GM21576 (cell line): Measurements from ENCODE around the gene ERCC4.

Source experiments
- ATAC-seq: cut with Tn5 transposase; IDR thresholded peaks from one replicate; pipeline ENCODE4 v1.9.1; 2021; ENCODE audit warnings: mild to moderate bottlenecking, moderate library complexity; ENCODE audit not compliant: unreplicated experiment

Gene ERCC4

DNA sequence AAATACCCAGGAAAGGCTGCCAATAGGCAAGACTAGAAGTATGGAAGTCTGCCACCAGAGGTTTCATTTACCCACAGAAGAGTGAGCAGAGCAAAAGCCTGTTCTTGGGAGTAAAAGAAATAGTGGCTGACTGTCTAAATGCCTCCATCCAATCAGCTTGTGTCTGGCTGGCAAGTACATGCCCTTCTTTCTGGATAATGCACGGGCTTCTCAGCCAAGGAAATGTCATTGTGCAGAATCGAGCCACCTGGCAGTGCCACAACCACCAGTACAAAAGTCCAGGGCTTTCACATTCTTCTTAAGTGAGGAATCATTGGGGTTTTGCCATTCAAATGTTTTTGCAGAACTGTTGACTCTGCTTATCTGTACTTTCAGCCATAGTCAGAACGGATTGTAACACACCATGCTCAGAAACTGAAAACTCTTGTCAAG, 10.1 kb upstream of the ERCC4 start:
- no peak for ATAC-seq

DNA sequence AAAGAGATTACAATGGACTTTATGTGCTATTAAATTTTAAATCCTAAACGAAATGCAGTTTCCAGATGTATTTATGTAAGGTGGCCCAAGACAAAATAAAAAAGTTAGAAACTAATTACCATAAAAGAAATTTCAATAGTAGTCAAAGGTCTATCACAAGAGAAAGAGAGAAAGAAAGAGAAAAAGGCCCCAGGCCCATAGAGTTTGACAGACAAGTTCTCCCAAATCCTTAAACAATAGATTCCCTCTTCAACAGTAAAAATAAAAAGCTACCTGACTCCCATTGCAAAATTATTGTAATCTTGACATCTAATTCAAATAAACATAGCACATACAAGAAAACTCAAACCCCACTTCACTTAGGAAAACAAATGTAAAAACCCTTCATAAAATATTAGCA, 8.6 kb upstream of the ERCC4 start:
- no peak for ATAC-seq

DNA sequence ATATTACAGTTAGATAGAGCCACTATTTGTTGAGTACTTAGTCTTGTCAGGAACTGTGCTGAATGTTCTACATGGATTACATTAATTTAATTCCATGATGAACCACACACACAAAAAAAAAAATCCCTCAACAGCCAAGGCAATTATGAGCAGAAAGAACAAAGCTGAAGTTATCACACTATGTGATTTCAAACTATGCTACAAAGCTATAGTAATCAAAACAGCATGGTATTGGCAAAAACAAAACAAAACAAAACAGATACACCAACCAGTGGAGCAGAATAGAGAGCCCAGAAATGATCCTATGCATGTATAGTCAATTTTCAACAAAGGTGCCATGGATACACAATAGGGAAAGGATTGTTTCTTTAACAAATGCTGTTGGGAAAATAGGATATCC, 8.1 kb upstream of the ERCC4 start:
- ATAC-seq, result no peak

DNA sequence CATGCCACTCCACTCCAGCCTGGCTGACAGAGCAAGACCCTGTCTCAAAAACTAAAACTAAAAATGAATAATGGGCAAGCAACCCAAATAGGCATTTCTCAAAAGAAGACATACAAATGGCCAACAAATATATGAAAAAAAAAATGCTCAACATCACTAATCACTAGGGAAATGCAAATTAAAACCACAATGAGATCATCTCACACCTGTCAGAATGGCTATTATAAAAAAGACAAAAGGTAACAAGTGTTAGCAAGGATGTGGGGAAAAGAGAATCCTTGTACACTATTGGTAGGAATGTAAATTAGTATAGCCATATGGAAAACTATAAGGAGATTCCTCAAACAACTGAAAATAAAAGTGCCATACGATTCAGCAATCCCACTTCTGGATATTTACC, 7.1 kb upstream of the ERCC4 start:
- ATAC-seq, result no peak

DNA sequence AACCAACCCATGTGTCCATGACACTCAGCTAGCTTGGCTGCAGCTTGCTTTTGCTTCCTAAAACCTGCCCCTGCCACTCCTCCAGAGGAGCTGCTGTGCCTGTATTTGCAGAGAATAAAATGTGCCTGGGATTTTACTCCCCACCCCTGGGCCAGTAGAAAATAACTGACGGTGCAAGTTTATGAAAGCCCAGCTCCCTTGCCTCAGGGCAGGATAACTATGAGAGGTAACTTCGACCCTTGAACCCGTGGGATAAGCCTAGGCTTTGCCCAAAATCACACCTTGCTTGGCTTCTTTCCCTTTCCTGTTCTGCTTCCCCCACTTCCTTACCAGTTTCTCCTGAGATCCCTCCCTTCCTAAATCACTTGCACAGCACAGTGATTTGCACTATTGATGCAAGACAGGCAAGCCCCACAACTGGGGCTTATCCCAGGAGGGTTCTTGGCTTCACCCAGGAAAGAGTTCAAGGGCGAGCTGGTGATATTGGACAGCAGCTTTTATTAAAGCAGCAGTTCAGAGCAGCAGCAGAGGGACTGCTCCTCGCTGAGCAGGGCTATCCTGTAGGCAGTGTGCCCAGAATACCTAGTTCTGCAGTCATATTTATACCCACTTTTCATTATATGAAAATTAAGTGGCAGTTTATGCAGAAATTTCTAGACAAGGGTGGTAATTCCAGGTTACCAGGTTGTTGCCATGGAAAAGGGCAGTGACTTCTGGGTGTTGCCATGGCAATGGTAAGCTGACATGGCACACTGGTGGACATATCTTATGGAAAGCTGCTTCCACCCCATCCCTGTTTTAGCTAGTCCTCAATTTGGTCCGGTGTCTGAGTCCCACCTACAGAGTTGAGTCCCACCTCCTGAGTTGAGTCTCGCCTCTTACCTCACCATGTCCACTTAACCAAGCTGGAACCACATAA, 6.3 kb upstream of the ERCC4 start:
- no peak for ATAC-seq

DNA sequence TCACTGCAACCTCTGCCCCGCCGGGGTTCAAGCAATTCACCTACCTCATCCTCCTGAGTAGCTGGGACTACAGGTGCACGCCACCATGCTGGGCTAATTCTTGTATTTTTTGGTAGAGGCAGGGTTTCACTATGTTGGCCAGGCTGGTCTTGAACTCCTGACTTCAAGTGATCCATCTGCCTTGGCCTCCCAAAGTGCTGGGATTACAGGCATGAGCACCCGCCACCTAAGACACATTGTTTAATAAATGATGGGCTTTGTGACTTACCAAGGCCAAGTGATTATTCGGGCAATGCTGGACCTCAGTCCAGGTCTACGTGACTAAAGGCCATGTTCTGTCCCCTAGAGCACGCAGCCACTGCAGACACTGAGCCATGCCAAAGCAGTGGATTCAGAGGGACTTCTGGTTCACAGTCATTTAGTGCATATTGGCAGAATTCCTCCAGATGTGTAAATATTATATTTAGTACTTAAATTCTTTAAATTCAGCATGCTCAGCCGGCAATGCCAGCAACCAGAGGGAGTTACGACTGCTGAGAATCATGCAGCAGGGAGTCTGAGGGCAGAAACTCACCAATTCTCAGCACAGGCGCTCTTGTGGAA, 4.8 kb upstream of the ERCC4 start:
- ATAC-seq, result no peak

DNA sequence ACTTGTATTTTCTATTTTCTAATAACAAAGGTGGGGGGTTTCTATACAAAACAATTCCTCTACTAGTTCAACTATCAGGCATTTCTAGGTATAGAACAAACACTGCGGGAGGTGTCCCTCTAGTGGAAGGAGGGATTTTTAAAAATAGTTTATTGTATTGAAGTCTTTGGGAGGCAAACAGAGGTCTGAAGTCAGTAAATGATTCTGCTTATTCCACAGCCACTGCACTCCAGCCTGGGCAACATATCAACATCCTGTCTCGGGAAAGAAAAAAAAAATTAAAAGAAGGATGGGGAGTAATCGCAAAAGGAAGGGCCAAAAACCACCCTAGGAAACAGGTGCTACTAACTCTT, 648 bp upstream of the ERCC4 start:
- ATAC-seq, result no peak

DNA sequence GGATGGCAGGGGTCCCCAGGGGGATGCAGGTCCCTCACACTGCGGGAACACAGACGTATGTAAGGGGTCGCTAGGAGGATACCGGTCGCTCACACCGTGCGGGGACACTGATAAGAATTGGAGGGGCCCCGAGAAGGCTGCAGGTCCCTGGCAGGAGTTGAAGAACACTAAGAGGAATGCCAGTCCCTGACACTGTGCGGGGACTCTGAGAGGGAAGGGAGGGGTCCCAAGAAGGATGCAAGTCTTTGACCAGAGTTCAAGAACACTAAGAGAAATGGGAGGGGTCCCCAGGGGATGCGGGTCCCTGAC, 510 bp downstream of the ERCC4 start:
- ATAC-seq, result no peak

DNA sequence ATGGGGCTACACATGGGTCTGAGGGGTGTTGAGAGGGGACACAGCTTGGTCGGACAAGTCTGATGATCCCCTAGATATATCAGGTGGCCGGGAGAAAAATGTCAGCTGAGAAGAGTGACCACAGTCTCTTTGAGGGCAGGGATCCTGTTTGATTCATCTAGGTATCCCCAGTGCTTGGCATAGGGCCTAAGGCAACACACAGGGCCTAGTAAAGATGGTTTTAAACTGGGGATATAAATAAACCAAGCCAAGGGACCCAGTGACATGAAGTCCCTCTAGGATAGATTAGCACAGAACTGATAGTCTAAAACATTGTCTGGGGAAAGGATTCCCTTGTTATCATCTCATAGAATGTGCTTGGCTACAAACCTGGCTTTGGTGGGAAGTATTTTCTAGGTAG, 1.4 kb downstream of the ERCC4 start:
- no peak for ATAC-seq

DNA sequence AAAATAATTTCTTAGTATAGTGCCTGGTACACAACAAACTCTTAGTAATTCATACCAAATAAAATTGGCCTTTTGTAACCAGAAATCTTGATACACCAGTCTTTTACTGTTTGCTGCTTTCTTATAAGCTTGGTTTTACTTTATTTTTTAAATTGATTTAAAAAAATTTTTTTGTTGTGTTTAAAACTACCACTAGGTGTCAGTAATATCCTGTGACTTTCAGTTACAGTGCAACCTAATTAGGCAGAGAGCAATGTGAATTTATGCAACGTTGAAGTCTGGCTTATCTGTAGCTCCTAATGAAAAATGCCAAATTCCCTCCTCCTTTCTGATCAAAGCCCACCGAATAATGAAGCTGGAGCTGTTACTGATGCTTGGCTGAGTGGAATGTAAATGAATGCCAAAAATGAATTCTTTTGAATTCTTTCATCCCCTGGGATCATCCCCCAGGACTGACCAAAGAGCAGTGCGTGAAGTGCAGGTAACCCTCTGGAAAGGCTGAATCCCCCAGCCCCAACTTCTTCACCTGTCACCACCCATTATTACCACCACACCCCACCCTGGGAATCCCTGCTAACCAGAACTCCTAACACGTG, 3.8 kb downstream of the ERCC4 start:
- ATAC-seq, result no peak

DNA sequence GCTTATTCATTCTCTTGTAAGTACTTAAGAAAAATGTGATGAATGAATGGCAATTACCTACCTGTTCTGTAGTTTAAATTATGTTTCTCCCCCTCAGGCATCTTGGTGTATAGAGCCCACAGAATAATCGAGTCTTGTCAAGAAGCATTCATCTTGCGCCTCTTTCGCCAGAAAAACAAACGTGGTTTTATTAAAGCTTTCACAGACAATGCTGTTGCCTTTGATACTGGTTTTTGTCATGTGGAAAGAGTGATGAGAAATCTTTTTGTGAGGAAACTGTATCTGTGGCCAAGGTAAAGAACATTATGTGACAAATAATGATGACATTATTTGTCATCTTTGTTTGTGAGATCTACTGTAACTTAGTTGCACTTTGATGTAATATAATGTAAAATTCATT, 6.5 kb downstream of the ERCC4 start:
- no peak for ATAC-seq

DNA sequence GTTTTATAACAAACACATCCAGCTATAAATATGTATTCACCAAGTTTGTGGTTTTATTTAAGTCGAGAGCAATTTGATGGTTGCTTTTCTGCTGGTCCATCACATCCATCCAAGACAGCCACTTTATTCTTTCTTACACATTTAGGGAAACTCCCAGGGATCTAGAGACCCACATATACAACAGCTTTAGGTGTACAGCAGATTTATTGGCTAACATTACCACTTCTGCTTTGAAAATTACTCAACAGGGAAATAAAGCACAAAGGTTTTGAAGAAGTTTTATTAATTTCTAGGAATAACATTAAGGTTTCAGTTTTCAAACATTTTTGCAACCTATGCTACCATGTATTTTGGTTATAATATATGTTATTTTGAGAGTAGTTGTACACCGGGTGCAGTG, 6.9 kb downstream of the ERCC4 start:
- ATAC-seq, result no peak

DNA sequence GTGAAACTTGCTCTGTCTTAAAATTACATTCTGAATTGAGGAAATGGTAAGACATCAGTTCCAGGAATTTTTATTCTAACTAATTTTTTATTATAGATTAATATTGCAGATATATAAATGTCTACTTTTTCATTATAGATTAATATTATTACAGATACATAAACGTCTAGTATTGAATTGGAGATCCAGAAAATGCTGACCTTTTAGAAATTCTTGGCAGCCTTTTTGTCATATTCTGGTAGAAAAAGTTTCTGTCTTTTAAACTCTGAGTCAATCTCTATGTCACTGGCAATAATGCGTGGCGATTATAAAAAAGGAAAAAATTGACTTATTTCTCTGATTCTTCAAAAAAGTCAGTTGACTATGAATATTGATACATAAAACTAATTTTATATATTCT, 8.7 kb downstream of the ERCC4 start:
- no peak for ATAC-seq

DNA sequence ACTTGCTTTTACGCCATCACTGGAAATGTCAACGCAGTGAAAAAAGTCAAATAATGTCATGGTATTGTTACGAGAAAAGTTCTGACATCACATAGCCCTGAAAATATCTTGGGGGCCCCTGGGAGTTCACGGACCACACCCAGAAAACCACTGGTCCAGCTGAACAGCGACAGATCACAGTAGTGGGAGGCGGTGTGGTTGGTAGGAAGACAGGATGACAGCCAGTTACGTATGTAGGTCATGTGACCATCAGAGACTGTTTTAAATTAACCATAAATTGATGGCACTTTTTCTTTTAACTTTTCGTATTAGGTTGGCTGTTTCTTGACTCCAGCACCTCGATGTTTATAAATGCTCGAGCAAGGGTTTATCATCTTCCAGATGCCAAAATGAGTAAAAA, 11.9 kb downstream of the ERCC4 start:
- ATAC-seq, result no peak

DNA sequence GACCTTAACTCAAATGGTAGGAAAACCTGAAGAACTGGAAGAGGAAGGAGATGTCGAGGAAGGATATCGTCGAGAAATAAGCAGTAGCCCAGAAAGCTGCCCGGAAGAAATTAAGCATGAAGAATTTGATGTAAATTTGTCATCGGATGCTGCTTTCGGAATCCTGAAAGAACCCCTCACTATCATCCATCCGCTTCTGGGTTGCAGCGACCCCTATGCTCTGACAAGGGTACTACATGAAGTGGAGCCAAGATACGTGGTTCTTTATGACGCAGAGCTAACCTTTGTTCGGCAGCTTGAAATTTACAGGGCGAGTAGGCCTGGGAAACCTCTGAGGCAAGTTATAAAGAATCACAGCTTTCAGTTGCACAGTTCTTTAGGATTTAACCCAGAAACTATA, 15.5 kb downstream of the ERCC4 start:
- ATAC-seq, result no peak

DNA sequence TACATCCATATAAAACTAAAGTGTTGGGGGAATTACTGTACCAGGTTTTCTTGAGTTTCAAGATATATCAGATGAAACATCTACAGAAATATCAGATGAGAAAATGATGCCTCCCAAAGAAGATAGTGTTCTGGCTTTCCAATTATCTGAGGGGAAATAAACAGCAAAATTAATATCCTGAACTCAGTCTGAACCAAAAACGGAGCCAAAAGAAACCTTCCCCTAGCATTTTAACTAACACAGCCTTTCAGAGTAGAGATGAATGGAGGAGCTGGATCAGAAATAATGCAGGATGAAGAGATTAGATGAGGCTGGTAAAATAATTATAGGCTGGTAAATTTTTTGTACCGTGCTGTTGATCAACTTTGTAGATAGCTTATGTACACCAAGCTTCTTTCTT, 16.2 kb downstream of the ERCC4 start:
- no peak for ATAC-seq

DNA sequence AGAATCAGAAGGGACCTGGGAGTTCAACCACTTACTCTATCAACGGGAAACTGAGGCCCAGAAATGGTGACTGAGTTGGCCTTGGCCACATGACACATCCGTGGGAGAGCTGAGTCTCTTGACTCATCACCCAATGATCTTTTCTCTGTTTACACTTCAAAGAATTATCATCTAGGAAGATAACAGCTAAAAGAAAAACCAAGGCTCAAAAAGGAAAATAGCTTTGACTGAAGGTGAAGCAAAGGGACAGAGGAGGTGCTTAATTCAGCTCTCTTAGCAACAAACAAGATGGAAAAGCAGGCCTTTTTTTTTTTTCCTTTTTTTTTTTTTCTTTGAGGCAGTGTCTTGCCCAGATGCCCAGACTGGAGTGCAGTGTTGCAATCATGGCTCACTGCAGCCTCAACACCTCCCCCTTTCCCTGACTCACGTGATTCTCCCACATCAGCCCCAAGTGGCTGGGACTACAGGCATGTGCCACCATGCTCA, 16.7 kb downstream of the ERCC4 start:
- no peak for ATAC-seq

DNA sequence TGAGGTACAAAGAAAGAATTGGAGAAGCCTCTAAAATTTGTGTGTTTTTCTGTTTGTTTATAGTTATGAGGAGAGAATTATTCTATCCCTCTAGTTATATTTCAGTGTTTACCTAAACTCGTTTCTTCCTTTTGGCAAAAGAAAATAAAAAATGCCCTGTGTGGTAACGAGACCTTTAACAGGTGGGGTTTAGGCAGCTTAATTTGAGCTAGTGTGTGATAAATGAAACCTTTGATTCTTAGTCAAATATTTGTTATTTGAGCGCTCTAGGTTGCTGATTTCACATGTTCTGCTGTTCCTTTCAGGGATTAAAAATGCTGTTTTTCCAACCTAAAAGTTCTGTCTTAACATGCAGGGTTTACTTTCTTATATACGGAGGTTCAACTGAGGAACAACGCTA, 17.5 kb downstream of the ERCC4 start:
- ATAC-seq, result no peak

DNA sequence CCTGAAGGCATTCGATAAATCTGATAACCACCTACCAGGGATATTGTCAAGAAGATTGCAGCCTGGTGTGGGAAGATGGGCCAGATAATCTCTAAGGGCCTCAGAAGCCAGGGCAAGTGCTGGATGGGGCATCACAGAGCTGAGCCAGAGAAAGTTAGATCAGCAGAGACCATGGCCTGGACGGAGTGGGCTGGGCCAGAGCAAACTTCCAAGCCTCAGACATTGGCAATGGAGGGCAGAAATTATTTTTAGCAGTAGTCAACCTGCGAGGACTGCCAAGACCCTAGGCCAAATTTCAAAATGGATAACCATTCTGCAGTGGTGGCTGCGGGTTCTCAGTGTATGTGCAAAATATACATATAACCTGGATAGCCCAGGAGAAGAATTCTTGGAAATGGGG, 18.5 kb downstream of the ERCC4 start:
- ATAC-seq, result no peak

DNA sequence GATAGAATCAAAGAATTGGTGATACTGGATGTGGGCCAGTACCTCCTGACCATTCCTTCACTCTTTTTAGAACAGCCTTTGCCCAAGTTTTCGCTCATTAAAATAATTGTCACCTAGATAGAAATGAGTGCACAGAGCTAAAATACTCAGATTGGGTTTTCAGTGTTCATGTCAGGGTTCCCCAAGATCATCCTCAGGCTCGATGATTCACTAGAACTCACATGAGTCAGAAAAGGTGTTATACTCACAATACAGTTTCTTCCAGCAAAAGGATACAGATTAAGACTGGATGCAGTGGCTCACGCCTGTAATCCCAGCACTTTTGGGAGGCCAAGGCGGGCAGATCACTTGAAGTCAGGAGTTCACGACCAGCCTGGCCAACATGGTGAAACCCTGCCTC, 19.9 kb downstream of the ERCC4 start:
- ATAC-seq, result no peak

DNA sequence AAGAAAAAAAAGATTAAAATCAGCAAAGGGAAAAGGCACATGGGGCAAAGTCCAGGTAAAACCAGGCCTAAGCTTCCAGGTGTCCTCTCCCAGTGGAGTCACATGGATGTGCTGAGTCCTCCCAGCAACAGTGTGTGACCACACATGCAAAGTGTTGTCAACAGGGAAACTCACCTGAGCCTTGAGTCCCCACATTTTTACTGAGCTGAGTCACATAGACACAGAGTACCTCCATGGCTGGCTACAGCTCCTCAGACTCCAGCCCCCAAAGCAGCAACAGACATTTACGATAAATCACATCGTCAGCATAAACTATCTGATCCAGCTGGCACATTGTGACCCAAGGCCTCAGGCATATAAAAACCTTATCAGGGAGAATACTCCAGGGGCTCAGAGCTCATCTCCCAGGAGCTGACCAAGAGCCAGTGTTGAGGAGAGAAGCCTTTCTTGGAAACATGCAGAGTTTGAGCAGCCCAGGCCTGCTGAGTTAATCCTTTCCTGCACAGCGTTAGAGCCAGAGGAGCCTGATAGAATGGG, 20.5 kb downstream of the ERCC4 start:
- ATAC-seq, result no peak

DNA sequence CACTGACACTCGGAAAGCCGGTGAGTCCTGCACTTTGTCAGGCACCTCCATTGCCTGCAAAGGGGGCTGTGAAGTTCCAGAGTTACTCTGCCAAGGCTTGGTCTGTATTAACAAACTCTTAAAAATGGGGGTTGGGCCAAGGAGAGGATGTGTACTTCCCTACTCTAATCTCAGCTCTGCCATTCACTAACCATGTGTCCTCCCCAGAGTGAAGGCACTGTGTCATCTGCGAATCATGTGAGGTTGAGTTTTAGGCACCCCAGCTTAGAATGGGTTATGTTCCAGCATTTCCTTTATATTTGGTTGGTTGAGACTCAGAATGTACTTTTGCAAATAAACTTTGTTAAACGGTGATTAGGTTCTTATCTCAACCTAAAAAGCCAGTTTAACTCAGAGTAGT, 24.9 kb downstream of the ERCC4 start:
- ATAC-seq, result no peak
